Activated CD8-positive, alpha-beta memory T cell treated with anti-CD3 and anti-CD28 coated beads for 4 hours (primary cell): Measurements from ENCODE around the gene DECR2.
"Not testable (repeated sequence)": the region's sequence is repeated elsewhere in the genome, so short reads cannot be mapped to it uniquely, and the experiment has no call there.

Experiments
- DNase-seq, 2 donors: peaks; one replicate each; pipeline ENCODE4 v3.0.0-alpha.2; 2020; ENCODE audit warnings: low read depth in 2 of 2

The DECR2 gene

DNA sequence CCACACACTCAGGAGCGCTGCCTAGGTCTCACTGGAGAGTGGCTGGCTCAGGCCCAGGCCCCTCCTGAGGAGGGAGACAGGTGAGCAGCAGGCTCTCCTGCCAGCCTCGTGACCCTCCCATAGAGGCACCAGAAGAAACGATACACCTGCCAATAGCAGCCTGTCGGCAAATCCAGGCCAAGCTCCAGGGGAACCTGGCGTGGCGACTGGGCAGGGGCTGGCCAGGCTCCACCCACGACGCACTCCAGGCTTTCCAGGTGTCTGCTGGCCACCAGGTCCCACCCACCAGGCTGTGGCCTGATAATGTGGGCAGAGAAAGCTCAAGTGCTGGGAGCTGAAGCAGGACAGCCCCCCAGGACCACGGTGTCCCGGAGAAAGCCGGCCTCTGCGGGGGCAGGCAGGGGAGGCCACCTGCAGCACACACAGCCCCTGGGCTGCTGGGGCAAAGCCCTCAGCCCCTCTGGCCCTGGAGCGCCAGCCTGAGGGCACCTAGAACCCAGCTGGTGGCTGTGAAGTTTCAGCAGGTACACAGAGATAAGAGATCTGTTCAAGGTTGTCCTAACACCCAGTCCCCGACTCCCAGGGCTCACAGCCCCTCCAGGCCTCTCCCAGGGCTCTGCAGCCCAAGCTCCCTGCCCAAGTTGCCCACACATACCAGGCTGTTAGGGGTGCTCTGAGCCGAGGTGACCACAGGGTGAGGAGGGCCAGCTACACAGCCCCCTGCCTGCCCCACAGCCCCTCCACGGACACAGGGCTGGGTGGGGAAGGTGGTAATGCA is 22.3 kb upstream of the DECR2 start:
- no peak for DNase-seq

DNA sequence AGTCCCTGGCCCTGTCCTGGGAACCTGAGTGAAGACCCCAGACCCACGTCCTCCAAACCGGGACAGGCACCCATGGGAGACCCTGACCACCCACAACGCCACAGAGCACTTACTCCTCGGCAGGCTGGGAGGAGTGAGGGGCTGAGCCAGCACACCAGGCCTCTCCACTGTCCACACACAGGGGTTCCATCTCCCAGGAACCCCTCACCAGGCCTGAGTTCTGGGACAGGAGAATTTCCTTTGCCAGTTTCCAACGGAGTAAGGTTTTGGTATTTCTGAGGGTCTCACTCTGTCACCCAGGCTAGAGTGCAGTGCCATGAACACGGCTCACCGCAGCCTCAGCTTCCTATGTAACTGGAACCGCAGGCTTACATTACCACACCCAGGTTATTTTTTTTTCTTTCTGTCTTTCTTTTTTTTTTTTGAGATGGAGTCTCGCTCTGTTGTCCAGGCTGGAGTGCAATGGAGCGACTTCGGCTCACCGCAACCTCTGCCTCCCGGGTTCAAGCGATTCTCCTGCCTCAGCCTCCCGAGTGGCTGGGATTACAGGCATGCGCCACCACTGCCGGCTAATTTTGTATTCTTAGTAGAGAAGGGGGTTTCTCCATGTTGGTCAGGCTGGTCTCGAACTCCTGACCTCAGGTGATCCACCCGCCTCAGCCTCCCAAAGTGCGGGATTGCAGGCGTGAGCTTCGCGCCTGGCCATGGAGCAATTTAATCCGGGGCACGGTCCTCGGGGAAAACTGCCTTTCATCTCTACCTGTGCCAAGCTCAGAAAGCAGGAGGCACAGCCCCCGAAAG is 21.5 kb upstream of the DECR2 start:
- no peak for DNase-seq

- no peak for DNase-seq
Measured at GRCh38 chr16:380762-381011, 21.0 kb upstream of the DECR2 start.

DNA sequence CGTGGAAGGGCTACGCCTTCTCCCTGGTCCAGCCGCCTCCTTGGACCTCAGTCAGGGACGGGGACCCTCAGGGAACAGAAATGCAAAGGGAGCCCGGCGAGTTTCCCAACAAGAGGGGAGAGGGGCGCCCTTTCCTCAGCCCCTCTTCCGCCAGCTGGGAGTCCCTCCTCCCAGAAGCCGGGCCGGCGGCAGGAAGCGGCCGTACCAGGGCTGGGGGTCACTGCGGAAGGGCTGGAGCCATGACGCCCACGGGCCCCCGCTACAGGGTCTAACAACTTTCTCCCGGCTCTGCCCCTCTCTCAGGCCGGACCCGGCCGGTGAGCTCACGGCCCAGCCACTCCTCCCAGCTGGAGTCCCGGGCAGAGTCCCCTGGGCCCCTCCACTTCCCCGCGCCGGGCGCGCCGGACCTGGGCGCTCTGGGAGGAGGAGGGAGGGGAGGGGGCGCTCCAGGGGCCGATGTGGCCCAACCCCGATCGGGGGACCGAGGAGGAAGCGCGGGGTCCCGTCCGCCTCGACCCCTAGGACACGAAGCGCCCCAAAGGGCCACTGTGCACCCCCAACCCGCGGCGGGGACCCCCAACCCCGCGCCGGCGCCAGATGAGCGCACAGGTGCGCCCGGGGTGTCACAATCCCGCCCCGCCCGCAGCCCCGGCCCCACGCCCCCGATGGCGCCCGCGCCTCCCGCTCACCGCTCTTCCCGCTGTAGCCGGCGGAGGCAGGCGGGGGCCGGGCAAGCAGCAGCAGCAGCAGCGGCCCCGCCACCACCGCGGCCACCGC is 20.5 kb upstream of the DECR2 start:
- no peak for DNase-seq

- peak in 1 of 2 donors; percentile 32 for DNase-seq
Measured at GRCh38 chr16:381789-382717, 19.6 kb upstream of the DECR2 start, which contains the start of gene PGAP6. PGAP6 (minus strand) TSS chr16:381978; CDS start chr16:381821, 157 bp downstream.

GRCh38 chr16:383326-384051 is 18.2 kb upstream of the DECR2 start:
- no peak for DNase-seq

GRCh38 chr16:386641-387156 is 15.0 kb upstream of the DECR2 start:
- no peak for DNase-seq

GRCh38 chr16:387761-388666 is 13.7 kb upstream of the DECR2 start:
- DNase-seq: not testable (repeated sequence)

- DNase-seq: no peak
Measured at GRCh38 chr16:389352-389751, 12.3 kb upstream of the DECR2 start.

DNA sequence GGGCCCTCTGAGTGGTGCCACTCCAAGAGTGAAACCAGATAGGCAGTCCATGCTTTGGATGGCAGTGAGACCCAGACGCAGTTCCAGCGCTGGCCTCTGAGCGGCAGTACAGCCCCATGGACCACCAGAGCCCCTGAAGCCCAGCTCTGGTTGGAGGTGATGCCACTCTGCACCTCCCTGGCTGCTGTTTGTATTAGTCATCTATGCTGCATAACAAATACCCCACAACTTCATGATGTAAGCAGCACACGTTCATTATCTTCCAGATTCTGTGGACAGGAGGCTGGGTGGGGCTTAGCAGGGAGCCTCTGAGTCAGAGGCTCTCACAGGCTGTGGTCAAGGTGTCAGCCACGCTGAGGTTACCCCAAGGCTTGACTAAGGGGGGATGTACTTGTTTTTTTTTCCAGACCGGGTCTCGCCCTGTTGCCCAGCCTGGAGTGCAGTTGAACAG is 9.8 kb upstream of the DECR2 start:
- peak; percentile 54 to 81 for DNase-seq

DNA sequence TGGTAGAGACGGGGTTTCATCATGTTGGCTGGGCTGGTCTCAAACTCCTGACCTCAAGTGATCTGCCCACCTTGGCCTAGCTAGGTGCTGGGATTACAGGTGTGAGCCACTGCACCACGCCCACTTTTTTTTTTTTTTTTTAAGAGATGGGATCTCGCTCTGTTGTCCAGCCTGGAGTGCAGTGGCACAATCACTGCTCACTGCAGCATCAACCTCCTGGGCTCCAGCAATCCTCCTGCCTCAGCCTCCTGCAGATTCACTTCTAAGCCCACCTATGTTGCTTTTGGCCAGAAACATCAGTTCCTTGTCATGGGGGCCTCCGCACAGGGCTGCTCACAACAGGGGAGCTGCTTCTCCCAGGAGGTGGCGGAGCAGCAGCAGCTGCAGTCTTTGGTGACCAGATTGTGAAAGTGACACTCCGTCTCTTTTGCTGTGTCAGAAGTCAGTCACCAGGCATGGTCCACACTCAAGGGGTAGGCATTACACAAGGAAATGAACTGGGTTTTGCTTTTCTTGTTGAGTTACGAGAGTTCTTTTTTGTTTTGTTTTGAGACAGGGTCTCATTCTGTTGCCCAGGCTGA is 9.1 kb upstream of the DECR2 start:
- DNase-seq: no peak

- no peak for DNase-seq
Measured at GRCh38 chr16:396199-396598, 5.5 kb upstream of the DECR2 start.

DNA sequence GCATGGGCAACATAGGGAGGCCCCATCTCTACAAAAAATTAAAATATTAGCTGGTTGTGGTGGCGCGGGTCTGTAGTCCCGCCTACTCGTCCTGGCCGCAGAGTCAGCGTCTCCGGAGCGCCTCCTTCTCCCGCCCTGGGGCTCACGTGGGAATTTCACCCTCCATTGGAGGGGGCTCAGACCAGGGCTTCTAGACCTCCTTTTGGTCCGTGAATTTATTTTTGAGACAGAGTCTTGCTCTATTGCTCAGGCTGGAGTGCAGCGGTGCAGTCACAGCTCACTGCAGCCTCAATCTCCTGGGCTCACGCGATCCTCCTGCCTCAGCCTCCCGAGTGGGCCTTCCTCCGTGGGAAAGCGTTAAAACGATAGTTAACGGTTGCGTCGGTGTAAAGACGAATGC is 5.1 kb upstream of the DECR2 start:
- no peak for DNase-seq

GRCh38 chr16:397135-397661 is 4.5 kb upstream of the DECR2 start, which contains the start of gene NME4:
NME4 (plus strand) TSS chr16:397199; CDS start chr16:397223, 24 bp downstream.
- DNase-seq: no peak

DNA sequence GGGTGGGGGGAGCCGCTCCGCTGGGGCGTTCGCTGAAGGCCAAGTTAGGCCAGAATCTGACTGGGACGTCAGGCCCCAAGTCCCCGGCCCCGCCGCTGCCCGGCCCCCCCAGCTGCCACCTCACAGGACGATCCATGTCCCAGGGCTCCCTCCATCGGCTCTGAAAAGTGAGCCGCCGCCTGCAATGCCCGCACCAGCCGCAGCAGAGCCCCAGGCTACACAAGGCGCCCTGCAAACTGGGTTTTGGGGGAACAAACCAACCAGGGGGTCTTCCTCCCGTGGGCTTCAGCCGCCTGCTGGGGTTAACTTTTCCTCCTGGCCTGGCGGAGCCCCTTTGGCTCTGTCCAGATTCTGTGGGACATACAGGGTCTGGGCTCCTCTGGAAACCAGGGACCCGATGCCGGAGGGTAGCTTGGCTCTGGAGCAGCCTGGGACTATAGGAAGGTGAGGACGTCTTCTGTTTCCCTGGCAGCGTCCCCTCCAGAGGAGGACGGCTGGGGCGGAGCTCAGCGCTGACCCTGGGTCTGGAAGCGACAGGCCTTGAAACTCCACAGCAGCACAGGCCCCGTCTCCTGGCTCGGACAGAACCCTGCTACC is 3.9 kb upstream of the DECR2 start:
- DNase-seq: no peak

DNA sequence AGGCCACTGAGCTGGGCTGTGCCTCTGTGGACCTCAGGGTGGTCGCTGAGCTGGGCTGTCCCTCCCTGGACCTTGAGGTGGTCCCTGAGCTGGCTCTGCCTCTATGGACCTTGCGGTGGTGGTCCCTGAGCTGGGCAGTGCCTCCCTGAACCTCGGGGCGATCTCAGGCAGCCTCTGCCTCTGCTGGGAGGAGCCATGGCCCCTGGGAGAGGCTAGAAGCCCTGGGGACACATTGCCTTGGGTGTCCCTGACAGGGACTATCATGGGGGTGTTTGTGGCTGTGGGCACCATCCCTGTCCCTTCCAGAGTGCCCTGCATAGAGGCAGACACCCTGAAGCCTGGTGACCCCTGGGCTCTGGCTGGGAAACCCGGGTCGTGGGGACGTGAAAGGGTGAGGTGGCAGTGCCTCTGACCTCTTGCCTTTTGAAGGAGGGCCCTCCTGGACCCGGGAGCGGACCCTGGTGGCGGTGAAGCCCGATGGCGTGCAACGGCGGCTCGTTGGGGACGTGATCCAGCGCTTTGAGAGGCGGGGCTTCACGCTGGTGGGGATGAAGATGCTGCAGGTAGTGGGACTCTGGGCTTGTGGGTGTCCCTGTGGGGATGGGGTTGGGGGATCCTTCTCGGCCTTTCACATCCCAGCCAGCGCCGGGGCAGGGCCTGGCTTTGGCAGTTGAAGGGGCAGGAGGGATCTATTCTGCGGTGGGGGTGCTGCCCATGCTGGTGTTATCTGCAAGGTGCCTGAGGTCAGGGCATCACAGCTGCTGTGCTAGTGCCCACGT is 2.9 kb upstream of the DECR2 start:
- DNase-seq: no peak

GRCh38 chr16:399340-400019 is 2.2 kb upstream of the DECR2 start:
- DNase-seq: no peak
